CD14-positive monocyte (primary cell): ENCODE results near the gene LGR5. TPM values are rescaled to one million over a fixed set of nuclear protein-coding genes. Genes with fewer than 3 reads are reported as not detected.

Source experiments
- DNase-seq, 3 donors: peaks; one replicate each; pipeline ENCODE4 v3.0.0-alpha.2; 2011 to 2022
- H2AFZ ChIP-seq: 2 replicates; pipeline ENCODE4 v1.6.0; 2012; ENCODE audit warnings: mild to moderate bottlenecking, low read depth, low read length, inconsistent platforms; ENCODE audit not compliant: insufficient read depth, poor library complexity, severe bottlenecking
- H3K27ac ChIP-seq, 2 donors: 1 replicate in 1 of 2; 2 replicates in 1 of 2; pipeline ENCODE4 v1.5.1; 2012 to 2013; ENCODE audit warnings: low read length in 2 of 2, control low read depth in 1 of 2, inconsistent platforms in 1 of 2, low read depth in 1 of 2, mild to moderate bottlenecking in 1 of 2
- H3K27me3 ChIP-seq, 2 donors: one replicate each; pipeline versions ENCODE4 v1.6.0 to v1.6.1; 2011 to 2013; ENCODE audit warnings: low read length in 2 of 2; ENCODE audit not compliant: control insufficient read depth in 2 of 2, insufficient read depth in 2 of 2
- H3K36me3 ChIP-seq, 2 donors: replicated peaks in 1 of 2; 1 replicate in 1 of 2; 2 replicates in 1 of 2; pipeline versions ENCODE4 v1.5.1 to v1.6.1; 2012 to 2013; ENCODE audit warnings: low read length in 2 of 2, control low read depth in 1 of 2, inconsistent platforms in 1 of 2, mild to moderate bottlenecking in 1 of 2; ENCODE audit not compliant: insufficient read depth in 2 of 2, control insufficient read depth in 1 of 2
- H3K4me1 ChIP-seq, 2 donors: 1 replicate in 1 of 2; 2 replicates in 1 of 2; pipeline versions ENCODE4 v1.5.1 to v1.6.1; 2012 to 2013; ENCODE audit warnings: low read length in 2 of 2, control low read depth in 1 of 2, inconsistent platforms in 1 of 2, mild to moderate bottlenecking in 1 of 2, moderate library complexity in 1 of 2; ENCODE audit not compliant: insufficient read depth in 2 of 2, control insufficient read depth in 1 of 2
- H3K4me2 ChIP-seq: replicated peaks from 2 replicates; pipeline ENCODE3; 2012; ENCODE audit warnings: low read length, moderate library complexity, mild to moderate bottlenecking; ENCODE audit not compliant: poor library complexity, severe bottlenecking; ENCODE audit errors: extremely low read depth
- H3K4me3 ChIP-seq, 3 experiments: fragments of 200-600 bp in 1 of 3; sonication (generic) in 1 of 3; replicated peaks in 1 of 3; 1 replicate in 2 of 3; 2 replicates in 1 of 3; pipeline ENCODE4 v1.5.1; 2011 to 2013; ENCODE audit warnings: low read length in 3 of 3, mild to moderate bottlenecking in 3 of 3, control low read depth in 2 of 3, low read depth in 2 of 3, inconsistent platforms in 1 of 3, moderate library complexity in 1 of 3
- H3K79me2 ChIP-seq: 2 replicates; pipeline ENCODE4 v1.6.0; 2012; ENCODE audit warnings: mild to moderate bottlenecking, control low read depth, inconsistent platforms, low read length, moderate library complexity; ENCODE audit not compliant: insufficient read depth
- H3K9ac ChIP-seq: 2 replicates; pipeline ENCODE4 v1.6.0; 2017; ENCODE audit warnings: low read length, mild to moderate bottlenecking; ENCODE audit not compliant: insufficient read depth, poor library complexity, severe bottlenecking
- H3K9me3 ChIP-seq, 2 donors: replicated peaks in 1 of 2; 1 replicate in 1 of 2; 2 replicates in 1 of 2; pipeline versions ENCODE4 v1.5.1 to v1.6.1; 2012 to 2013; ENCODE audit warnings: low read length in 2 of 2, control low read depth in 1 of 2; ENCODE audit not compliant: control insufficient read depth in 1 of 2, insufficient read depth in 1 of 2
- H4K20me1 ChIP-seq: 2 replicates; pipeline ENCODE4 v1.6.0; 2012; ENCODE audit warnings: mild to moderate bottlenecking, low read length, control low read depth, moderate library complexity; ENCODE audit not compliant: insufficient read depth
- H3K27ac Mint-ChIP-seq, 7 donors: one replicate each; pipeline ENCODE4 v1.8.0; 2020; ENCODE audit warnings: mild to moderate bottlenecking in 7 of 7, mixed read lengths in 7 of 7, moderate library complexity in 6 of 7, inconsistent platforms in 2 of 7
- H3K27me3 Mint-ChIP-seq, 3 donors: one replicate each; pipeline ENCODE4 v1.8.0; 2021 to 2022; ENCODE audit warnings: low read depth in 3 of 3, mild to moderate bottlenecking in 3 of 3, mixed read lengths in 3 of 3, moderate library complexity in 3 of 3, inconsistent platforms in 1 of 3
- H3K36me3 Mint-ChIP-seq, 2 donors: one replicate each; pipeline ENCODE4 v1.8.0; 2020; ENCODE audit warnings: mixed read lengths in 2 of 2, inconsistent platforms in 1 of 2, mild to moderate bottlenecking in 1 of 2
- H3K4me1 Mint-ChIP-seq: one replicate; pipeline ENCODE4 v1.8.0; 2020; ENCODE audit warnings: mild to moderate bottlenecking, mixed read lengths
- H3K4me3 Mint-ChIP-seq, 2 donors: one replicate each; pipeline ENCODE4 v1.8.0; 2020; ENCODE audit warnings: mild to moderate bottlenecking in 2 of 2, mixed read lengths in 2 of 2, moderate library complexity in 1 of 2
- H3K9me3 Mint-ChIP-seq, 7 donors: one replicate each; pipeline ENCODE4 v1.8.0; 2020 to 2022; ENCODE audit warnings: mixed read lengths in 7 of 7, mild to moderate bottlenecking in 6 of 7, moderate library complexity in 6 of 7, inconsistent platforms in 2 of 7
- WGBS: methylation state at CpG from one replicate; pipeline ENCODE4 v1.1.5; 2013; ENCODE audit warnings: missing lambda C conversion rate; ENCODE audit not compliant: insufficient coverage; 5-methylcytosine and 5-hydroxymethylcytosine counted together
- intact Hi-C, 2 donors: fragments of 100-400 bp; cut with micrococcal nuclease; formaldehyde crosslinking; loops; one replicate each; pipeline versions ENCODE4 v1.15.0 to v1.15.1; 2023
- polyA plus RNA-seq, 3 donors: library from polyadenylated mRNA; depleted of rRNA in 1 of 3; unstranded in 2 of 3; stranded (reverse) in 1 of 3; fragments of 300-500 nt in 2 of 3; fragments of >200 nt in 1 of 3; fragmentation: Illumina TruSeq in 2 of 3; gene quantifications; 1 replicate in 2 of 3; 2 replicates in 1 of 3; pipeline ENCODE4 v1.2.3, GENCODE V29; 2012 to 2021
- TF ChIP-seq, protein P1 (sequence below): fragments of 200-600 bp; IDR thresholded peaks from one replicate; pipeline ENCODE4 v1.8.0; 2022; ENCODE audit warnings: antibody characterized with exemption, mild to moderate bottlenecking

The LGR5 gene
- polyA plus RNA-seq, 3 donors = not detected

GRCh38 chr12:71442567-71442931, 3.0 kb downstream of the LGR5 start:
- H3K4me1 Mint-ChIP-seq = peaks cover 16% of the 10 kb centered on the region
- Histone ChIP-seq H3K9me3 (peaks cover 0 to 33% of the 10 kb centered on the region in 2 donors), H3K79me2 (no peaks in the 10 kb centered on the region), H3K27ac (no peak overlapping the region), H4K20me1 (no peaks in the 10 kb centered on the region), H3K4me3 (no peak overlapping the region), H3K36me3 (no peaks in the 10 kb centered on the region), H3K27me3 (peaks cover 40 to 54% of the 10 kb centered on the region in 2 donors), H3K4me1 (peaks cover 6 to 16% of the 10 kb centered on the region in 2 donors), H3K4me2 (no peak overlapping the region), H3K9ac (no peak overlapping the region), H2AFZ (no peak overlapping the region)
- peaks cover 39 to 55% (median 51%) of the 10 kb centered on the region in 3 donors for H3K27me3 Mint-ChIP-seq
- no peak for DNase-seq
- peaks cover 0 to 12% (median 4%) of the 10 kb centered on the region in 7 donors for H3K9me3 Mint-ChIP-seq
- TF ChIP-seq, protein P1, sequence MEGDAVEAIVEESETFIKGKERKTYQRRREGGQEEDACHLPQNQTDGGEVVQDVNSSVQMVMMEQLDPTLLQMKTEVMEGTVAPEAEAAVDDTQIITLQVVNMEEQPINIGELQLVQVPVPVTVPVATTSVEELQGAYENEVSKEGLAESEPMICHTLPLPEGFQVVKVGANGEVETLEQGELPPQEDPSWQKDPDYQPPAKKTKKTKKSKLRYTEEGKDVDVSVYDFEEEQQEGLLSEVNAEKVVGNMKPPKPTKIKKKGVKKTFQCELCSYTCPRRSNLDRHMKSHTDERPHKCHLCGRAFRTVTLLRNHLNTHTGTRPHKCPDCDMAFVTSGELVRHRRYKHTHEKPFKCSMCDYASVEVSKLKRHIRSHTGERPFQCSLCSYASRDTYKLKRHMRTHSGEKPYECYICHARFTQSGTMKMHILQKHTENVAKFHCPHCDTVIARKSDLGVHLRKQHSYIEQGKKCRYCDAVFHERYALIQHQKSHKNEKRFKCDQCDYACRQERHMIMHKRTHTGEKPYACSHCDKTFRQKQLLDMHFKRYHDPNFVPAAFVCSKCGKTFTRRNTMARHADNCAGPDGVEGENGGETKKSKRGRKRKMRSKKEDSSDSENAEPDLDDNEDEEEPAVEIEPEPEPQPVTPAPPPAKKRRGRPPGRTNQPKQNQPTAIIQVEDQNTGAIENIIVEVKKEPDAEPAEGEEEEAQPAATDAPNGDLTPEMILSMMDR = no peak
- no peak overlapping the region for H3K27ac Mint-ChIP-seq
- intact Hi-C loops = no loop called here
- no CpG with 5 or more reads among the region's 1 CpG for WGBS
- H3K36me3 Mint-ChIP-seq = no peaks in the 10 kb centered on the region
- peak overlapping the region in 1 of 2 donors; percentile 1 for H3K4me3 Mint-ChIP-seq

DNA sequence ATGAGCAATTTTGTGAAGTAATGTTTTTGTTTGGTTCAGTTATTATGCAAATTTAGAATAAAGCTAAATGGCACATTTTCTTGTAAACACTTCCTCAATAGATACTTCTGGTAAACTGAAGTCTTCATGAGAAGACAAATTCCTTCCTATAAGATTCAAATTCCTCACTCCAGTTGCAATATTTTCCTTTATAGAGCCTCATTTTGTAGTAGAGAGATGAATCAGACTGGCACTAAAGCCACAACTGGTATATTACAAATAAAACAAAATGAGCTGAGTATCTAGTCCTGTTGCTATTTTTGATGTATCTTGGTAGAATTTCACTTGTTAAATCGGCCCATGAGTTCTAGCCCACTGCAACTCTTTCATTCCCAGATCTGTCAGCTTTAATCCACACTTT, 5.5 kb downstream of the LGR5 start:
- peaks cover 6 to 10% of the 10 kb centered on the region in 2 donors for H3K4me1 ChIP-seq
- Mint-ChIP-seq H3K27me3 (peaks cover 22 to 32% (median 31%) of the 10 kb centered on the region in 3 donors), H3K9me3 (peaks cover 0 to 8% (median 0%) of the 10 kb centered on the region in 7 donors), H3K36me3 (no peaks in the 10 kb centered on the region), H3K27ac (no peak overlapping the region), H3K4me3 (no peak overlapping the region), H3K4me1 (peaks cover 11% of the 10 kb centered on the region)
- peaks cover 0 to 12% of the 10 kb centered on the region in 2 donors for H3K9me3 ChIP-seq
- no peaks in the 10 kb centered on the region for H4K20me1 ChIP-seq
- no peaks in the 10 kb centered on the region for H3K79me2 ChIP-seq
- DNase-seq = no peak
- H3K36me3 ChIP-seq = no peaks in the 10 kb centered on the region
- no peak overlapping the region for H3K27ac ChIP-seq
- H2AFZ ChIP-seq = no peak overlapping the region
- TF ChIP-seq, protein P1 = no peak
- no peak overlapping the region for H3K4me3 ChIP-seq
- no peak overlapping the region for H3K4me2 ChIP-seq
- no peak overlapping the region for H3K9ac ChIP-seq
- no CpG with 5 or more reads among the region's 1 CpG for WGBS
- intact Hi-C loops = no loop called here
- H3K27me3 ChIP-seq = peaks cover 22 to 30% of the 10 kb centered on the region in 2 donors
